KMS-11 (cell line): Measurements from ENCODE around the gene CD34.

Experiments
- H2AFZ ChIP-seq: fragments of 200-600 bp; sonication (generic); 2 replicates; pipeline ENCODE4 v1.6.1; 2016; ENCODE audit warnings: antibody characterized with exemption, mixed run types, low read depth
- H3K27ac ChIP-seq: fragments of 200-600 bp; sonication (generic); 2 replicates; pipeline ENCODE4 v1.6.1; 2016; ENCODE audit warnings: mild to moderate bottlenecking, mixed run types
- H3K27me3 ChIP-seq: fragments of 200-600 bp; sonication (generic); 2 replicates; pipeline ENCODE4 v1.6.1; 2017; ENCODE audit warnings: mild to moderate bottlenecking, low read depth, mixed run types, moderate library complexity; ENCODE audit not compliant: insufficient read depth
- H3K36me3 ChIP-seq: fragments of 200-600 bp; sonication (generic); 2 replicates; pipeline ENCODE4 v1.6.1; 2017; ENCODE audit warnings: mild to moderate bottlenecking, mixed run types; ENCODE audit not compliant: insufficient read depth
- H3K4me1 ChIP-seq: fragments of 200-600 bp; sonication (generic); 2 replicates; pipeline ENCODE4 v1.6.1; 2016; ENCODE audit warnings: mild to moderate bottlenecking, low read depth, mixed run types; ENCODE audit not compliant: poor library complexity, severe bottlenecking
- H3K4me2 ChIP-seq: fragments of 200-600 bp; sonication (generic); 2 replicates; pipeline ENCODE4 v1.7.0; 2016; ENCODE audit warnings: mild to moderate bottlenecking, mixed run types
- H3K4me3 ChIP-seq: fragments of 200-600 bp; sonication (generic); IDR thresholded peaks from 2 replicates; pipeline ENCODE4 v1.6.1; 2017; ENCODE audit warnings: low read depth, low read length, mixed read lengths; ENCODE audit not compliant: insufficient read depth
- H3K79me2 ChIP-seq: fragments of 200-600 bp; sonication (generic); 2 replicates; pipeline ENCODE4 v1.6.1; 2016; ENCODE audit warnings: low read depth, mixed run types; ENCODE audit not compliant: insufficient read depth
- H3K9ac ChIP-seq: fragments of 200-600 bp; sonication (generic); 2 replicates; pipeline ENCODE4 v1.6.1; 2016; ENCODE audit warnings: mild to moderate bottlenecking, mixed run types
- H4K20me1 ChIP-seq: fragments of 200-600 bp; sonication (generic); 2 replicates; pipeline ENCODE4 v1.6.1; 2016; ENCODE audit warnings: mild to moderate bottlenecking, mixed run types; ENCODE audit not compliant: insufficient read depth
- TF ChIP-seq, protein P1 (sequence below): fragments of 200-600 bp; sonication (generic); conservative IDR thresholded peaks from 2 replicates; pipeline ENCODE4 v1.6.1; 2017; ENCODE audit warnings: low read depth, mild to moderate bottlenecking, antibody characterized with exemption, low read length, moderate library complexity, mixed read lengths

CD34 gene

DNA sequence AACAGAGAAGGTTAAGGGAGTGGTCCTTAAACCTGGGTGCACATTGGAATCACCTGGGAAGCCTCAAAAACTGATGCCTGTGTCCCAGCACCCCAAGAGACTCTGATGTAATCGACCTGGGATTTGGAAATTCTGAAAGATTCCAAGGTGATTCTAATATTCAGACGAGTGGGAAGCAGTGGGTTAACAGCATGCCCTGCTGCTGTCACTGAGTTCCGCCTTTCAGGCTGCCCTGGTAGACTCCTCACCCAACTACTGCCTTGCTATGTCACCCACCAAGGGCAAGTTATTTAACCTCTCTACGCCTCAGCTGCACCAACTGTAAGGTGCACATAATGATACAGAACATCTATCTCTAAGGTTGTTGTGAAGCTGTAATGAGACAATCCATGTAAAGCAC is 59.2 kb downstream of the CD34 start:
- no peak overlapping the region for H3K4me3 ChIP-seq
- H4K20me1 ChIP-seq, result no peaks in the 10 kb centered on the region
- no peak overlapping the region for H3K4me2 ChIP-seq
- H3K9ac ChIP-seq, result no peak overlapping the region
- H3K27ac ChIP-seq, result no peak overlapping the region
- peaks cover 1% of the 10 kb centered on the region for H3K4me1 ChIP-seq
- H2AFZ ChIP-seq, result no peak overlapping the region
- TF ChIP-seq, protein P1, sequence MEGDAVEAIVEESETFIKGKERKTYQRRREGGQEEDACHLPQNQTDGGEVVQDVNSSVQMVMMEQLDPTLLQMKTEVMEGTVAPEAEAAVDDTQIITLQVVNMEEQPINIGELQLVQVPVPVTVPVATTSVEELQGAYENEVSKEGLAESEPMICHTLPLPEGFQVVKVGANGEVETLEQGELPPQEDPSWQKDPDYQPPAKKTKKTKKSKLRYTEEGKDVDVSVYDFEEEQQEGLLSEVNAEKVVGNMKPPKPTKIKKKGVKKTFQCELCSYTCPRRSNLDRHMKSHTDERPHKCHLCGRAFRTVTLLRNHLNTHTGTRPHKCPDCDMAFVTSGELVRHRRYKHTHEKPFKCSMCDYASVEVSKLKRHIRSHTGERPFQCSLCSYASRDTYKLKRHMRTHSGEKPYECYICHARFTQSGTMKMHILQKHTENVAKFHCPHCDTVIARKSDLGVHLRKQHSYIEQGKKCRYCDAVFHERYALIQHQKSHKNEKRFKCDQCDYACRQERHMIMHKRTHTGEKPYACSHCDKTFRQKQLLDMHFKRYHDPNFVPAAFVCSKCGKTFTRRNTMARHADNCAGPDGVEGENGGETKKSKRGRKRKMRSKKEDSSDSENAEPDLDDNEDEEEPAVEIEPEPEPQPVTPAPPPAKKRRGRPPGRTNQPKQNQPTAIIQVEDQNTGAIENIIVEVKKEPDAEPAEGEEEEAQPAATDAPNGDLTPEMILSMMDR, result no peak
- no peaks in the 10 kb centered on the region for H3K27me3 ChIP-seq
- H3K36me3 ChIP-seq, result no peaks in the 10 kb centered on the region
- H3K79me2 ChIP-seq, result peaks cover 32% of the 10 kb centered on the region

DNA sequence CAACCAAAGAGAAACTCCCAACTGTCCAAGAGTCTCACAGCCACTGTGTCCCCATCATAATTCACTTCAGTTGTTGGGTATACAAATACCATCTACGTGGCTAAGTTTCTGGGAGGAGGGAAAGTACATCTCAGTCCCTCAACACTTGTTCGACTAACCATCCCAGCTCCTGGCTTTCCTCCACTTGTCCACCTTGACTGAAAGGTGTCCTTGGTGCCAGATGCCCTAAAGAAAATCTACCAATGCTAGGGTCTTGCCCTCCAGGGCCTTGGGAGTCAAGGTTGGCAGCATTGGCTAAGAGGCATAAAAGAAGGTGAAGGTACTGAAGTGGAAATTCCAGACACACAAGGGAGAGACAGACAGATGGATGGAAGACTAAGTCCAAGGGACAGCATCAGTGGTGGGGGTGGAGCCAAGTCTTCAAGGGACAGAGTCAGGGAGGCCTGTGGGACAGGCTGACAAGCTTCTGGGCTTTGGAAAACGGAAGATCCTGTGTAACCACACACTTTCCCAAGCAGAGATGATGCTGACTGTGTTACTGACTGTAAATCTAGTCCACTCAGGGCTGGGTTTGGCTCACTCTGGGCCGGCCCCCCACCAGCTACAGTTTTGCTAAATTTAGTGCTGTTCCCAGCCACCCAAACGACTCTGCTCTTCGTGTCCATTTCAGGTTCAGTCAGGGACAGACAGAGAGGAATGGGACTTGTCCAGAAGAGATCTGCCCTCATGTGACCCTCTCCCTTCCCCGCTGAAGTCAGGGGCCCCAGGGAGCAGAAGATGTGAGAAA is 60.1 kb downstream of the CD34 start:
- no peak overlapping the region for H3K27ac ChIP-seq
- TF ChIP-seq, protein P1, result no peak

DNA sequence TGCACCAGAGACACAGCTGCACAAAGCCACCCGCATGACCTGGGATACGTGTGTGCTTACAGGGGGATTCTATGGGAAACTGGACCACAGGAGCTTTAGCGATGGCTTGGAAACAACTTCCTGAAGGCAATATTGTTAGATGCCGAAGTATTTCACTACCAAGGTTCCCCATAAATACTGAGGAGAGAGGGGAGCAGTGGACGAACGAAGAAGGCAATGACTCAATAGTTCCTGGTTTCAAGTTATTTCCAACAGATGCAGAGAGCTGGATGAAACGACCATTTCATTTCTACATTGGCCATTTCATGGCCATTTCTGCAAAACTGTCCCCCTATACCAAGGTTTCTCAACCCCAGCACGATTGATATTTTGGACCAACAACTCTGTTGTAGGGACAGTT is 61.3 kb downstream of the CD34 start:
- Histone ChIP-seq H3K36me3 (no peaks in the 10 kb centered on the region), H2AFZ (no peak overlapping the region), H3K9ac (no peak overlapping the region), H3K4me2 (no peak overlapping the region), H4K20me1 (no peaks in the 10 kb centered on the region), H3K4me1 (no peaks in the 10 kb centered on the region), H3K4me3 (no peak overlapping the region), H3K79me2 (peaks cover 17% of the 10 kb centered on the region), H3K27me3 (no peaks in the 10 kb centered on the region), H3K27ac (no peak overlapping the region)
- TF ChIP-seq, protein P1, result no peak

More for the DNA sequence above, 60.1 kb downstream of the CD34 start:
- Histone ChIP-seq H2AFZ (no peak overlapping the region), H3K36me3 (no peaks in the 10 kb centered on the region), H3K4me2 (no peak overlapping the region), H3K4me3 (no peak overlapping the region), H3K9ac (no peak overlapping the region), H3K27me3 (no peaks in the 10 kb centered on the region), H3K79me2 (peaks cover 25% of the 10 kb centered on the region), H3K4me1 (no peaks in the 10 kb centered on the region), H4K20me1 (no peaks in the 10 kb centered on the region)

DNA sequence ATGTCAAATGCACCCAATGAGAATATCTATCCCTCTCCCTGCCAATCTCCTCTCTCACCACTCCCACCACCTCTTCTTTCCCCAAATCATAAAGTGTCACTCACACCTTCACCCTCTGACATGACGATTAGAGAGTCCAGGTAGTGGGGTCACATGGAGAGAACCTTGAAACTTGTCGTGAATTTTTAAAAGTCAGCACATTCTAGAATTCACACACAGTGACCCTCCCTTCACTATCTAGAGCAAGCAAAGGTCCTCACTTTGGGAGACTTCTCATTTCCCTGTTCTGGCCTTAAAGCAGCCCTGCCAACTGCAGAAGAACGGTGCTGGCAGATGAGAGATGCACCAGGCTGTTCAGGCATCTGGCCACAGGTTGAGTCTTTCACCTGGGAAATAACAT is 61.9 kb downstream of the CD34 start:
- Histone ChIP-seq H3K27ac (no peak overlapping the region), H3K36me3 (no peaks in the 10 kb centered on the region), H4K20me1 (no peaks in the 10 kb centered on the region), H3K79me2 (peaks cover 17% of the 10 kb centered on the region), H3K27me3 (no peaks in the 10 kb centered on the region), H3K4me2 (no peak overlapping the region), H3K9ac (no peak overlapping the region), H3K4me1 (no peaks in the 10 kb centered on the region), H2AFZ (no peak overlapping the region), H3K4me3 (no peak overlapping the region)
- TF ChIP-seq, protein P1, result no peak
